Breast epithelium (tissue), 3 donors: ENCODE measurements around the gene EFNA3.

Experiments
- CTCF ChIP-seq, 3 donors: fragments of 450-650 bp; IDR thresholded peaks; one replicate each; pipeline ENCODE4 v1.5.1; 2016 to 2017; ENCODE audit warnings: antibody characterized with exemption in 3 of 3, mild to moderate bottlenecking in 3 of 3, moderate library complexity in 3 of 3
- POLR2A ChIP-seq: fragments of 450-650 bp; IDR thresholded peaks from one replicate; pipeline ENCODE4 v1.6.1; 2016; ENCODE audit warnings: antibody characterized with exemption, mild to moderate bottlenecking, moderate library complexity

- TF ChIP-seq CTCF (IDR thresholded peaks at IDR 0.05) (no peak), POLR2A (no peak)
These were observed 37.6 kb downstream of the EFNA3 start for GRCh38 chr1:155116113-155116764.
